SK-N-SH (cell line): ENCODE results near the gene PDE4D. TPM values are rescaled to one million over a fixed set of nuclear protein-coding genes. Genes with fewer than 3 reads are reported as not detected.

ENCODE experiments used
- CTCF ChIA-PET: fragments of 300-600, 350-600 bp; formaldehyde crosslinking; extraction: SDS; loops from one replicate; lab custom pipeline; 2021; lab: Yijun Ruan, JAX
- POLR2A ChIA-PET: fragments of 350-600 bp; sonication (Branson Sonifier 250); formaldehyde crosslinking; extraction: SDS; loops from one replicate; lab custom pipeline; 2020; ENCODE audit warnings: antibody characterized with exemption, inconsistent platforms; lab: Yijun Ruan, JAX
- DNase-seq: peaks from one replicate; pipeline ENCODE4 v3.0.0; 2012
- H2AFZ ChIP-seq: fragments of 200-600 bp; sonication (generic); 2 replicates; pipeline ENCODE4 v1.8.1; 2016; ENCODE audit warnings: antibody characterized with exemption, mild to moderate bottlenecking, low read depth
- H3F3A ChIP-seq: fragments of 200-600 bp; sonication (generic); replicated peaks from 2 replicates; pipeline ENCODE3; 2016; ENCODE audit warnings: antibody characterized with exemption, mild to moderate bottlenecking; ENCODE audit not compliant: insufficient read depth
- H3K27ac ChIP-seq, 2 experiments: fragments of 200-500 bp in 1 of 2; fragments of 200-600 bp in 1 of 2; sonication (Bioruptor generic) in 1 of 2; sonication (generic), shearing (Covaris generic) in 1 of 2; 2 replicates each; pipeline versions ENCODE4 v1.5.1 to v1.6.1; 2014 to 2016; ENCODE audit warnings: low read depth in 2 of 2, inconsistent platforms in 1 of 2, low read length in 1 of 2, mild to moderate bottlenecking in 1 of 2, mixed read lengths in 1 of 2
- H3K27me3 ChIP-seq: fragments of 200-600 bp; sonication (generic), shearing (Covaris generic); 2 replicates; pipeline ENCODE4 v1.6.1; 2016; ENCODE audit warnings: mixed run types; ENCODE audit not compliant: insufficient read depth
- H3K36me3 ChIP-seq, 2 experiments: fragments of 200-500 bp in 1 of 2; fragments of 200-600 bp in 1 of 2; sonication (Bioruptor generic) in 1 of 2; sonication (generic) in 1 of 2; replicated peaks in 1 of 2; 2 replicates each; pipeline versions ENCODE3 to v1.5.1; 2014 to 2016; ENCODE audit warnings: low read length in 1 of 2, mild to moderate bottlenecking in 1 of 2; ENCODE audit not compliant: insufficient read depth in 2 of 2, control insufficient read depth in 1 of 2
- H3K4me1 ChIP-seq, 2 experiments: fragments of 200-500 bp in 1 of 2; fragments of 200-600 bp in 1 of 2; sonication (Bioruptor generic) in 1 of 2; sonication (generic), shearing (Covaris generic) in 1 of 2; 2 replicates each; pipeline versions ENCODE4 v1.5.1 to v1.6.1; 2014 to 2016; ENCODE audit warnings: low read depth in 1 of 2, low read length in 1 of 2, mixed run types in 1 of 2; ENCODE audit not compliant: insufficient read depth in 2 of 2, control insufficient read depth in 1 of 2
- H3K4me2 ChIP-seq: fragments of 200-600 bp; sonication (generic), shearing (Covaris generic); 2 replicates; pipeline ENCODE4 v1.6.1; 2017; ENCODE audit warnings: mixed run types
- H3K4me3 ChIP-seq, 2 experiments: fragments of 200-500 bp in 1 of 2; fragments of 200-600 bp in 1 of 2; sonication (Bioruptor generic) in 1 of 2; sonication (generic), shearing (Covaris generic) in 1 of 2; 2 replicates each; pipeline versions ENCODE4 v1.5.1 to v1.8.1; 2014 to 2016; ENCODE audit warnings: low read depth in 2 of 2, inconsistent platforms in 1 of 2, low read length in 1 of 2, mild to moderate bottlenecking in 1 of 2, mixed read lengths in 1 of 2, moderate library complexity in 1 of 2
- H3K79me2 ChIP-seq: fragments of 200-600 bp; sonication (generic); 2 replicates; pipeline ENCODE4 v1.8.1; 2017; ENCODE audit warnings: mild to moderate bottlenecking; ENCODE audit not compliant: insufficient read depth
- H3K9ac ChIP-seq: fragments of 200-600 bp; sonication (generic); 2 replicates; pipeline ENCODE4 v1.6.1; 2017; ENCODE audit warnings: mixed run types
- H3K9me2 ChIP-seq: fragments of 200-600 bp; sonication (generic); 2 replicates; pipeline ENCODE4 v1.6.1; 2017; ENCODE audit warnings: mixed run types
- H3K9me3 ChIP-seq: fragments of 200-600 bp; sonication (generic); 2 replicates; pipeline ENCODE4 v1.6.1; 2017; ENCODE audit warnings: mixed run types, mild to moderate bottlenecking, moderate library complexity
- H4K20me1 ChIP-seq: fragments of 200-600 bp; sonication (generic); 2 replicates; pipeline ENCODE4 v1.6.1; 2017; ENCODE audit warnings: mild to moderate bottlenecking, mixed run types; ENCODE audit not compliant: insufficient read depth
- CTCF ChIP-seq: fragments of 200-600 bp; sonication (generic); IDR thresholded peaks from 2 replicates; pipeline ENCODE4 v1.6.1; 2017; ENCODE audit warnings: antibody characterized with exemption, mild to moderate bottlenecking, moderate library complexity
- ELF1 ChIP-seq: IDR thresholded peaks from 2 replicates; pipeline ENCODE4 v1.4.0; 2012
- EZH2phosphoT487 ChIP-seq: fragments of 200-600 bp; sonication (generic); IDR thresholded peaks from 2 replicates; pipeline ENCODE4 v1.6.1; 2017; ENCODE audit warnings: low read depth, mixed run types, mild to moderate bottlenecking, antibody characterized with exemption, moderate library complexity, borderline replicate concordance
- JUND ChIP-seq: IDR thresholded peaks from 2 replicates; pipeline ENCODE4 v1.4.0; 2012
- MAX ChIP-seq: IDR thresholded peaks from 2 replicates; pipeline ENCODE4 v1.4.0; 2012; ENCODE audit warnings: low read depth
- MEF2A ChIP-seq: IDR thresholded peaks from 2 replicates; pipeline ENCODE4 v1.4.0; 2012; ENCODE audit warnings: low read depth, borderline replicate concordance
- MXI1 ChIP-seq: IDR thresholded peaks from 2 replicates; pipeline ENCODE4 v1.6.1; 2012; ENCODE audit warnings: mild to moderate bottlenecking, low read depth, low read length, improper control_type of control experiment
- NRF1 ChIP-seq: IDR thresholded peaks from 2 replicates; pipeline ENCODE4 v1.6.1; 2012; ENCODE audit warnings: low read depth, mild to moderate bottlenecking, low read length
- POLR2AphosphoS5 ChIP-seq: IDR thresholded peaks from 2 replicates; pipeline ENCODE4 v1.6.1; 2012; ENCODE audit warnings: low read depth, low read length
- RFX5 ChIP-seq: IDR thresholded peaks from 2 replicates; pipeline ENCODE4 v1.6.1; 2012; ENCODE audit warnings: mild to moderate bottlenecking, improper control_type of control experiment, low read length
- SMC3 ChIP-seq: IDR thresholded peaks from 2 replicates; pipeline ENCODE4 v1.6.1; 2012; ENCODE audit warnings: low read depth, low read length, improper control_type of control experiment
- TCF12 ChIP-seq: IDR thresholded peaks from 2 replicates; pipeline ENCODE4 v1.4.0; 2012
- TEAD4 ChIP-seq: IDR thresholded peaks from 2 replicates; pipeline ENCODE4 v1.4.0; 2012; ENCODE audit warnings: mild to moderate bottlenecking, borderline replicate concordance; ENCODE audit not compliant: insufficient read depth
- WGBS: methylation state at CpG from one replicate; pipeline ENCODE4 v1.1.6; 2017; ENCODE audit warnings: low lambda C conversion rate; 5-methylcytosine and 5-hydroxymethylcytosine counted together
- polyA plus RNA-seq, 3 experiments: library from polyadenylated mRNA; depleted of rRNA; stranded (reverse); fragments of >200 nt; gene quantifications; 2 replicates each; pipeline ENCODE4 v1.2.3, GENCODE V29; 2012
- TF ChIP-seq, protein P1 (sequence below): fragments of 150-350 bp; IDR thresholded peaks from 2 replicates; pipeline ENCODE4 v1.6.1; 2016; ENCODE audit warnings: mild to moderate bottlenecking, low read depth, low read length
- TF ChIP-seq, protein P2 (sequence below): IDR thresholded peaks from 2 replicates; pipeline ENCODE4; 2012
- TF ChIP-seq, protein P3 (sequence below): IDR thresholded peaks from 2 replicates; pipeline ENCODE4 v1.6.1; 2012; ENCODE audit warnings: mild to moderate bottlenecking, low read depth, low read length, moderate library complexity

The PDE4D gene
- polyA plus RNA-seq, 1 of the 3 experiments (the other 2 are of a cell fraction): 2.4 TPM

GRCh38 chr5:59286510-59286909 is 607.0 kb downstream of the PDE4D start:
- no peaks in the 10 kb centered on the region for H3K4me1 ChIP-seq
- ChIA-PET POLR2A (no interaction called here), CTCF (no interaction called here)
- H3K9me3 ChIP-seq: no peaks in the 10 kb centered on the region
- no peaks in the 10 kb centered on the region for H3K9me2 ChIP-seq
- WGBS: 86% methylated on average over 1 of the region's 1 CpG
- H3K4me2 ChIP-seq: no peak overlapping the region
- no peaks in the 10 kb centered on the region for H3K27me3 ChIP-seq
- DNase-seq: no peak
- H3K4me3 ChIP-seq: no peak overlapping the region
- H3K27ac ChIP-seq: no peak overlapping the region
- H3F3A ChIP-seq: no peaks in the 10 kb centered on the region
- H3K79me2 ChIP-seq: no peaks in the 10 kb centered on the region
- no peaks in the 10 kb centered on the region for H4K20me1 ChIP-seq
- H3K9ac ChIP-seq: no peak overlapping the region
- H3K36me3 ChIP-seq: peaks cover 0 to 3% of the 10 kb centered on the region in 2 experiments
- TF ChIP-seq EZH2phosphoT487: no peak
- no peak for TF ChIP-seq SMC3
- TF ChIP-seq TCF12: no peak
- TF ChIP-seq RFX5: no peak
- no peak overlapping the region for H2AFZ ChIP-seq

DNA sequence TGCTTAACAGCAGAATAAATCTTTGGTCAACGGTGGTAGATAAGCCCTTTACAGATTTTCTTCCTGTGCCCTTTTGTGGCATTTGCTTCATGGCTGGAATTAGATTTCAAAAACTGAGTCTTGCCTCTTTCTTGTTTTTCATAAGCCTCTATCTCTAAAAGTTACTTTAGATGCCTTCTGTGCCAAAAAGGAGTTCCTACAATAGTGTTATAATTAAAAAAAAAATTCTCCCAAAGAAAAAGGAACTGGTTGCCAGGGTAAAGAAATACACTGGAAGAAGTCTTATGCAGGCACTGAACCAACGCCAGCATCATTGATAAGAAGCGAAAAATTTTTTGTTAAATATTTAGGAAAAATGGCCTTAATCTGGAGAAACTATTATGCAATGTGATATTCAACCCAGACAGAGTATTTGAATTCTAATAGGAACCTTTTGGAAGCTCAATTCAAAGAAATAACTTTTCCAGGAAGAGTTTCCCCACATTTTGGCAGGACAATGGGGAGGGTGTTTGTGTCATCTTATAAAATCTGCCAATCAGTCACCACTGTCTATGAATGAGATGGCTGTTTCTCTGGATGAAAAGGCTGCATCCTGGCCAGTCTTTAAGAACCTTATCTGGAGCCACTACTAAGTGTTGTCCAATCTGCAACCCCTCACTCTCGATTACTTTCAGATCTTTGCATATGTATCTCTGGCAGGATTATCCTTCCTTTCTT is 608.1 kb downstream of the PDE4D start:
- no peaks in the 10 kb centered on the region for H3K9me2 ChIP-seq
- H3K9ac ChIP-seq: no peak overlapping the region
- H3K27ac ChIP-seq: no peak overlapping the region
- no peaks in the 10 kb centered on the region for H3F3A ChIP-seq
- 94% methylated on average over 4 of the region's 4 CpGs for WGBS
- peaks cover 0 to 3% of the 10 kb centered on the region in 2 experiments for H3K36me3 ChIP-seq
- no peak for DNase-seq
- H3K4me2 ChIP-seq: no peak overlapping the region
- no peaks in the 10 kb centered on the region for H4K20me1 ChIP-seq
- H3K79me2 ChIP-seq: no peaks in the 10 kb centered on the region
- no peaks in the 10 kb centered on the region for H3K4me1 ChIP-seq
- no peaks in the 10 kb centered on the region for H3K27me3 ChIP-seq
- CTCF ChIA-PET: no interaction called here
- no peak overlapping the region for H2AFZ ChIP-seq
- H3K9me3 ChIP-seq: no peaks in the 10 kb centered on the region
- POLR2A ChIA-PET: no interaction called here
- no peak overlapping the region for H3K4me3 ChIP-seq
- no peak for TF ChIP-seq MEF2A
- TF ChIP-seq SMC3: no peak
- TF ChIP-seq JUND: no peak
- no peak for TF ChIP-seq NRF1
- TF ChIP-seq CTCF: no peak
- no peak for TF ChIP-seq POLR2AphosphoS5
- TF ChIP-seq ELF1: no peak
- TF ChIP-seq, protein P1, sequence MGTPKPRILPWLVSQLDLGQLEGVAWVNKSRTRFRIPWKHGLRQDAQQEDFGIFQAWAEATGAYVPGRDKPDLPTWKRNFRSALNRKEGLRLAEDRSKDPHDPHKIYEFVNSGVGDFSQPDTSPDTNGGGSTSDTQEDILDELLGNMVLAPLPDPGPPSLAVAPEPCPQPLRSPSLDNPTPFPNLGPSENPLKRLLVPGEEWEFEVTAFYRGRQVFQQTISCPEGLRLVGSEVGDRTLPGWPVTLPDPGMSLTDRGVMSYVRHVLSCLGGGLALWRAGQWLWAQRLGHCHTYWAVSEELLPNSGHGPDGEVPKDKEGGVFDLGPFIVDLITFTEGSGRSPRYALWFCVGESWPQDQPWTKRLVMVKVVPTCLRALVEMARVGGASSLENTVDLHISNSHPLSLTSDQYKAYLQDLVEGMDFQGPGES: no peak
- no peak for TF ChIP-seq TEAD4
- TF ChIP-seq, protein P2, sequence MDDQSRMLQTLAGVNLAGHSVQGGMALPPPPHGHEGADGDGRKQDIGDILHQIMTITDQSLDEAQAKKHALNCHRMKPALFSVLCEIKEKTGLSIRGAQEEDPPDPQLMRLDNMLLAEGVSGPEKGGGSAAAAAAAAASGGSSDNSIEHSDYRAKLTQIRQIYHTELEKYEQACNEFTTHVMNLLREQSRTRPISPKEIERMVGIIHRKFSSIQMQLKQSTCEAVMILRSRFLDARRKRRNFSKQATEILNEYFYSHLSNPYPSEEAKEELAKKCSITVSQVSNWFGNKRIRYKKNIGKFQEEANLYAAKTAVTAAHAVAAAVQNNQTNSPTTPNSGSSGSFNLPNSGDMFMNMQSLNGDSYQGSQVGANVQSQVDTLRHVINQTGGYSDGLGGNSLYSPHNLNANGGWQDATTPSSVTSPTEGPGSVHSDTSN: no peak
- no peak for TF ChIP-seq RFX5
- no peak for TF ChIP-seq MXI1
- TF ChIP-seq MAX: no peak
- TF ChIP-seq, protein P3, sequence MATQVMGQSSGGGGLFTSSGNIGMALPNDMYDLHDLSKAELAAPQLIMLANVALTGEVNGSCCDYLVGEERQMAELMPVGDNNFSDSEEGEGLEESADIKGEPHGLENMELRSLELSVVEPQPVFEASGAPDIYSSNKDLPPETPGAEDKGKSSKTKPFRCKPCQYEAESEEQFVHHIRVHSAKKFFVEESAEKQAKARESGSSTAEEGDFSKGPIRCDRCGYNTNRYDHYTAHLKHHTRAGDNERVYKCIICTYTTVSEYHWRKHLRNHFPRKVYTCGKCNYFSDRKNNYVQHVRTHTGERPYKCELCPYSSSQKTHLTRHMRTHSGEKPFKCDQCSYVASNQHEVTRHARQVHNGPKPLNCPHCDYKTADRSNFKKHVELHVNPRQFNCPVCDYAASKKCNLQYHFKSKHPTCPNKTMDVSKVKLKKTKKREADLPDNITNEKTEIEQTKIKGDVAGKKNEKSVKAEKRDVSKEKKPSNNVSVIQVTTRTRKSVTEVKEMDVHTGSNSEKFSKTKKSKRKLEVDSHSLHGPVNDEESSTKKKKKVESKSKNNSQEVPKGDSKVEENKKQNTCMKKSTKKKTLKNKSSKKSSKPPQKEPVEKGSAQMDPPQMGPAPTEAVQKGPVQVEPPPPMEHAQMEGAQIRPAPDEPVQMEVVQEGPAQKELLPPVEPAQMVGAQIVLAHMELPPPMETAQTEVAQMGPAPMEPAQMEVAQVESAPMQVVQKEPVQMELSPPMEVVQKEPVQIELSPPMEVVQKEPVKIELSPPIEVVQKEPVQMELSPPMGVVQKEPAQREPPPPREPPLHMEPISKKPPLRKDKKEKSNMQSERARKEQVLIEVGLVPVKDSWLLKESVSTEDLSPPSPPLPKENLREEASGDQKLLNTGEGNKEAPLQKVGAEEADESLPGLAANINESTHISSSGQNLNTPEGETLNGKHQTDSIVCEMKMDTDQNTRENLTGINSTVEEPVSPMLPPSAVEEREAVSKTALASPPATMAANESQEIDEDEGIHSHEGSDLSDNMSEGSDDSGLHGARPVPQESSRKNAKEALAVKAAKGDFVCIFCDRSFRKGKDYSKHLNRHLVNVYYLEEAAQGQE: no peak
